Embryonic facial prominence (tissue), 1 donor: Measurements from ENCODE around the gene TINCR.

Source experiments
- DNase-seq: peaks from one replicate; pipeline ENCODE4 v3.0.0-alpha.2; 2016; ENCODE audit errors: extremely low spot score

Gene TINCR

GRCh38 chr19:5512715-5513114, 55.0 kb downstream of the TINCR start:
- DNase-seq = no peak
